BJ (cell line): ENCODE measurements around the gene BTRC. TPM values are rescaled to one million over a fixed set of nuclear protein-coding genes. Genes with fewer than 3 reads are reported as not detected.

Experiments used
- CTCF ChIA-PET: fragments of 350-600 bp; formaldehyde crosslinking; extraction: SDS; loops from one replicate; lab custom pipeline; 2021; ENCODE audit warnings: antibody characterized with exemption, inconsistent platforms; lab: Yijun Ruan, JAX
- POLR2A ChIA-PET: fragments of 300-600 bp; sonication (Branson Sonifier 250); formaldehyde crosslinking; extraction: SDS; loops from one replicate; lab custom pipeline; 2021; ENCODE audit warnings: antibody characterized with exemption; lab: Charles Lee
- DNase-seq: peaks from one replicate; pipeline ENCODE4 v3.0.0-alpha.2; 2011; ENCODE audit warnings: low read depth
- H3K27me3 ChIP-seq: 2 replicates; pipeline ENCODE4 v1.6.0; 2011; ENCODE audit warnings: low read length; ENCODE audit not compliant: control insufficient read depth, insufficient read depth
- H3K36me3 ChIP-seq: 2 replicates; pipeline ENCODE4 v1.5.1; 2011; ENCODE audit warnings: low read length; ENCODE audit not compliant: control insufficient read depth, insufficient read depth
- H3K4me3 ChIP-seq: 2 replicates; pipeline ENCODE4 v1.5.1; 2011; ENCODE audit warnings: low read depth, mild to moderate bottlenecking, control low read depth, low read length
- polyA plus RNA-seq: library from polyadenylated mRNA; depleted of rRNA; stranded (reverse); fragments of >200 nt; gene quantifications from 2 replicates; pipeline ENCODE4 v1.2.3, GENCODE V29; 2011
- TF ChIP-seq, protein P1 (sequence below): IDR thresholded peaks from 2 replicates; pipeline ENCODE4 v1.5.1; 2011; ENCODE audit warnings: low read depth, mild to moderate bottlenecking, control low read depth, inconsistent platforms, low read length, moderate library complexity; ENCODE audit not compliant: insufficient read depth

The BTRC gene
- polyA plus RNA-seq, 1 experiment: 9.1 TPM

DNA sequence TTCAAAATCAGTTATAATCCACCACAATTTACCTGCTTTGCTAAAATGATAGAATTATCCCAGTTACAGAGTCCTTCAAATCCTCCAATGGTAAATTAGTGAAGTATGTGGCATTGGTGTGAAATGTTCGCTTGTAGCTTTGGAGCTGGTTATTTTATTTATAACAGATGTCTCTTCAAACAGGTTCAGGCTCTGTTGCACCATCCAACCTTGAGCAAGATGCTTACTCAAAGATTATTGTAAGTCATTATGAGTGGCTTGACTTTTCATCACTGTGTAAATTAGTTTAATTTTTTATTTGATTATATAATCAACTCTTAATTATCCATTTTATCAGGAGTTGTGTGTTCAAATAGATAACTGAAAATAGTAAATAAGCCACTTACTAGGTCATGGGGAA, 99.4 kb downstream of the BTRC start:
- H3K36me3 ChIP-seq: no peaks in the 10 kb centered on the region
- no peak for DNase-seq
- TF ChIP-seq, protein P1, sequence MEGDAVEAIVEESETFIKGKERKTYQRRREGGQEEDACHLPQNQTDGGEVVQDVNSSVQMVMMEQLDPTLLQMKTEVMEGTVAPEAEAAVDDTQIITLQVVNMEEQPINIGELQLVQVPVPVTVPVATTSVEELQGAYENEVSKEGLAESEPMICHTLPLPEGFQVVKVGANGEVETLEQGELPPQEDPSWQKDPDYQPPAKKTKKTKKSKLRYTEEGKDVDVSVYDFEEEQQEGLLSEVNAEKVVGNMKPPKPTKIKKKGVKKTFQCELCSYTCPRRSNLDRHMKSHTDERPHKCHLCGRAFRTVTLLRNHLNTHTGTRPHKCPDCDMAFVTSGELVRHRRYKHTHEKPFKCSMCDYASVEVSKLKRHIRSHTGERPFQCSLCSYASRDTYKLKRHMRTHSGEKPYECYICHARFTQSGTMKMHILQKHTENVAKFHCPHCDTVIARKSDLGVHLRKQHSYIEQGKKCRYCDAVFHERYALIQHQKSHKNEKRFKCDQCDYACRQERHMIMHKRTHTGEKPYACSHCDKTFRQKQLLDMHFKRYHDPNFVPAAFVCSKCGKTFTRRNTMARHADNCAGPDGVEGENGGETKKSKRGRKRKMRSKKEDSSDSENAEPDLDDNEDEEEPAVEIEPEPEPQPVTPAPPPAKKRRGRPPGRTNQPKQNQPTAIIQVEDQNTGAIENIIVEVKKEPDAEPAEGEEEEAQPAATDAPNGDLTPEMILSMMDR: no peak
- H3K27me3 ChIP-seq: no peaks in the 10 kb centered on the region
- CTCF ChIA-PET: interaction anchor here (0.9 to 4.0 kb wide), 7 partner anchors 9 to 239 kb away, joined by 3 to 17 read pairs (median 4); no protein-coding TSS in a partner anchor
- H3K4me3 ChIP-seq: no peak overlapping the region
- POLR2A ChIA-PET: no interaction called here

DNA sequence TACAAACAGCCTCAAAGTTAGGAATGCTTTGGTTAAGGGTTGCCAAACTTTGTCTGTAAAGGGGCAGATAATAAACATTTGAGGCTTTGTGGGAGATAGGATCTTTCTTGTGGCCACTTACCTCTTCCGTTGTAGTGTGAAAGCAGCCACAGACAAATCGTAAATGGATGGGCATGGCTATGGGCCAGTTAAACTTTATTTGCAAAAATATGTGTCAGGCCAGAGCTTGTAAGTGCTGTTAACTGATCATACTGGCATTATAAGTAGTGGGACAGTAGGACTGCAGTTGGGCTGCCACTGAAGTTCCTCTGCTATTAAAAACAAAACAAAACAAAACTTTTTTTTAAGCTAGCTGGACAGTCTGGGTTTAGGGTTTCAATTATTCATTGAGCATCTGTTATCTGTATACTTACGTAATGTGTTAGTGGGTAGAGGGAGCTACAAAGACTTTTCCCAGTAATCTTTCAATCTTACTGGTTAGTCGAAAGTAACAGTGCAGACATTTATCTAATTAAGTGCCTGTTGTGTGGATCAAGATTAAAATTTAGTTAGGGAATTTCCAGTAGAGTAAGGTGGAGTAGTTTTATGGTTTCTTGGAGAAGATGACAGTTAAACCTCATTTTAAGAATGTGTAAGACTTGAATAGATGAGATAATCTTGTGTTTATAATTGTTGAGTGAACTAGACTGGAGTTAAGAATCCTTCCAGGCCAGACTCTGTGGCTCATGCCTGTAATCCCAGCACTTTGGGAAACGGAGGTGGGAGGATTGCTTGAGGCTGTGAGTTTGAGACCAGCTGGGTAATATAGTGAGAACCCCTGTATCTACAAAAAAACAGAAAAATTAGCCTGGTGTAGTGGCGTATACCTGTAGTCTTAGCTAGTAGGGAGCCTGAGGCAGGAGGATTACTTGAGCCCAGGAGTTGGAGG, 100.1 kb downstream of the BTRC start:
- ChIA-PET CTCF (interaction anchor here (1.4 to 4.0 kb wide), 6 partner anchors 8 to 240 kb away, joined by 3 to 17 read pairs (median 8); no protein-coding TSS in a partner anchor), POLR2A (no interaction called here)
- Histone ChIP-seq H3K27me3 (no peaks in the 10 kb centered on the region), H3K4me3 (no peak overlapping the region), H3K36me3 (no peaks in the 10 kb centered on the region)
- peak; percentile 17 for DNase-seq
- TF ChIP-seq, protein P1: no peak

DNA sequence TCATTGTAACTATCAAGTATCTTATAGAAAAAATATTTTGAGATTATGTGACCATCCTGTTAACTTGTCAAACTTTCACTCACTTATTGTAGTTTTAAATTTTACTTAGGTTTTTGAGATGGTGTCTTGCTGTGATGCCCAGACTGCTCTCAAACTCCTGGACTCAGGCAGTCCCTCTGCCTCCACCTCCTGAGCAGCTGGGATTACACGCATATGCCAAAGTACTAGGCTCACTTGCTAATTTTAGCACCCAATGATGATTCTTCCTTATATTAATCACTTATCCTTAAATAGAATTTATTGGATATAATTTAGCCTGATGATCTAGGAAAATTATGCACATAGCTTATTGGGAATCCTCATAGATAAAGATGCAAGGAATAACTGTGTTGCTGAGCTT, 104.9 kb downstream of the BTRC start:
- TF ChIP-seq, protein P1: no peak
- POLR2A ChIA-PET: no interaction called here
- DNase-seq: no peak
- CTCF ChIA-PET: interaction anchor here (0.6 to 1.0 kb wide), 4 partner anchors 8 to 167 kb away, joined by 3 to 5 read pairs (median 4); no protein-coding TSS in a partner anchor
- no peak overlapping the region for H3K4me3 ChIP-seq
- H3K36me3 ChIP-seq: no peaks in the 10 kb centered on the region; the same call in 1 of the 2 replicates
- no peaks in the 10 kb centered on the region for H3K27me3 ChIP-seq

DNA sequence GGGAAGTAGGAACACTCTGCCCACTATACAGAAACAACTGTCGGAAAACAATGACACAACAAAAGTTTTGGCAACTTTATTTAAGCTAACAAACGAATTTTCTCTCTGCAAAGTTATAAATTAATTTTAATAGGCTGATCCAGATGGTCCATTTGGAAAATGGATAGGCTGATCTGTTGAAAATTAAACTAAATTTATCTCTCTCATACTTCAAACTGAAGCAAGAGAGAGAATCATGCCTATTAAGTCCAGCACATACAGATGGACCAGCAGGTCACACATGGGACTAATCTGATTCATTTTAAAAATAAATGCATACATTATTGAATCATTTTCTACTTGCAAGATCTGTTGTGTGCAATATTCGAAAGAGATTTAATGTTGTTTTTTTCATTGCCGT, 110.1 kb downstream of the BTRC start:
- TF ChIP-seq, protein P1: no peak
- POLR2A ChIA-PET: interaction anchor here (0.6 kb wide), 1 partner anchor 45 kb away, joined by 8 read pairs; no protein-coding TSS in a partner anchor
- Histone ChIP-seq H3K27me3 (no peaks in the 10 kb centered on the region), H3K4me3 (no peak overlapping the region), H3K36me3 (no peaks in the 10 kb centered on the region; the same call in 1 of the 2 replicates)
- no peak for DNase-seq
- CTCF ChIA-PET: interaction anchor here (2.0 to 5.5 kb wide), 2 partner anchors 162 to 250 kb away, joined by 6 to 49 read pairs; no protein-coding TSS in a partner anchor

DNA sequence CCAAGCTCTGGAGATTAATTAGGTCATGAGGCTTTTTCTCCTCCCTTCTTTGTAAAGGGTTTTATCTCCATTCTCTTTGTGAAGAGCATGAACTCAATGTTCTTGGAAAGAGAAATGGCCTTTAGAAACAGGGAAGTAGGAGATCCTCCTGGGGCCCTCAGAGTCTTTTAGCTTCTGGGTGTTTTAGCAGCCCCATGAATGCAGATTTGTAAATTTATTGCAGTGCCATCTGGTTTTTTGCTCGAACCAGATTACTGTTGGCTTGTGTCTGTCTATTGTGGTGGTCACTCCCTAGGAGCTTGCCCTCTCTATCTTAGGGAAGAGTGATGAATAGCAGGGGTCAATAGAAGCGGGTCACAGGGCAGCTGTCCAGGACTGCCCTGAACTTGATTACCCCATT, 110.6 kb downstream of the BTRC start:
- Histone ChIP-seq H3K4me3 (no peak overlapping the region), H3K36me3 (no peaks in the 10 kb centered on the region; the same call in 1 of the 2 replicates), H3K27me3 (no peaks in the 10 kb centered on the region)
- TF ChIP-seq, protein P1: no peak
- DNase-seq: no peak
- CTCF ChIA-PET: interaction anchor here (0.8 to 5.5 kb wide), 4 partner anchors 23 to 251 kb away, joined by 3 to 49 read pairs (median 6); no protein-coding TSS in a partner anchor
- POLR2A ChIA-PET: no interaction called here
